GM12872 (cell line): Measurements from ENCODE around the gene WDFY3.

Experiments
- CTCF ChIP-seq: IDR thresholded peaks from 3 replicates; pipeline ENCODE4 v1.5.1; 2011; ENCODE audit warnings: low read depth, mild to moderate bottlenecking, low read length, moderate library complexity; ENCODE audit not compliant: insufficient read depth

WDFY3 gene

GRCh38 chr4:84973856-84974255, 7.4 kb upstream of the WDFY3 start:
- TF ChIP-seq CTCF: no peak

GRCh38 chr4:84971319-84971932, 4.9 kb upstream of the WDFY3 start:
- TF ChIP-seq CTCF: peak; percentile 33

GRCh38 chr4:84968925-84969324, 2.4 kb upstream of the WDFY3 start:
- no peak for TF ChIP-seq CTCF

DNA sequence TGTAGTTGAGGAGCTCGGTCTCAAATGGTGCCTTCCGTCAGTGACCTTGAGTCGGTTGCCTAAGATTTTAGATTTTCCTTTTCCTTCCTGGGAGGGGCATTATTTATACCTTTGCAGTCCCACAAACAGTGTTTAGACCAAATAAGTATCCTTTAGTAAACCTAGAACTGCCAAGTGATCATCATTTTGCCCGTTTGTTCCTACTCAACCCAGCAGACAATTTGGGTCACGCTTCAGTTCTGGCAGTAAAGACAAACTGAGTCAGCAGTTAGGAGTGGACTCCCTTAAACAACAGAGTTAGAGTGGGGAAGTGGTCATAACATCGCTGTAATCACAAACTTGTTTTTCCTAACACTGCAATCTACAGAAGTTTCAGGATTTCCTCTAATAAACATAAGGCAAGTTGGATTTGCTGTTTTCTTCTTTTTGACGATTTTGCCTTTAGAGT, 777 bp upstream of the WDFY3 start:
- TF ChIP-seq CTCF: no peak

- no peak for TF ChIP-seq CTCF
Observed at GRCh38 chr4:84965553-84966381, 723 bp downstream of the WDFY3 start.

- TF ChIP-seq CTCF: no peak
Observed at GRCh38 chr4:84964995-84965552, 1.4 kb downstream of the WDFY3 start.

- TF ChIP-seq CTCF: no peak
Observed at GRCh38 chr4:84962102-84962501, 4.4 kb downstream of the WDFY3 start.
